Retina (tissue), 1 donor: ENCODE measurements around the gene MATCAP1.
A peak's percentile ranks its signal among the peaks of the same experiment; 100 is the strongest.

Source experiments
- DNase-seq: peaks from one replicate; pipeline ENCODE4 v3.0.0-alpha.2; 2016

MATCAP1 gene

GRCh38 chr16:67155295-67156142, 28.2 kb downstream of the MATCAP1 start:
- DNase-seq: peak; percentile 94

DNA sequence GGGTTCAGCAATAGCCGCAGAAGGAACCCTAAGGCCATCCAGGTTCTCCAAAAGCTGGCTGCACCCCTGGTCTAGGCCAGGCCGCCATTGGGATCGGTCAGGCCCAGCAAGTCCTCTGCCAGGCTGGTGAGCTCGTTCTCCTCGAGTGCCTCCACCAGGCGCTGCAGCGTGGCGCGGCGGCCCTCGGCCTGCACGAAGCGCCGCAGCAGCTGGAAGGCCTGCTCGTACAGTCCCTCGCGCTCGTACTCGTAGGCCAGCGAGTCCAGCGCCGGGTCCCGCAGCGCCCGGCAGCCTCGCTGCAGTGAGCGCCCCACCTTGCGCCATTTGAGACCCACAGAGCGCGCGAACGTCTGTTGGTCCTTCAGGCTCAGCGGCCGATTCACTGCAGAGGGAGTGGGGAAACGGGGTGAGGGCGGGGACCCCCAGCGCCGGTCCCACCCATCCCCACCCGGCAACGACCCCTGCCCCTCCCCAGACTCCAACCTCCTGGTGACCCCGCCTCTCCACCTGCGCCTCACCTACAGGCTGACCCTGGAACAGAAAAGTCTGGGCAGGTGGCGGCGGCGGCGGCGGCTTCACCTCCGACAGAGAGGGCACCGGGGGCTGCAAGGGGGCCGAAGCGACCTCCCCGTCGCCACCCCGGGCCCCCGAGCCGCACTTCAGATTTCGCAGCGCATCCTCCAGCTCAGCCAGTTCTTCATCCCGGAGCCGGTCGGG, 29.0 kb downstream of the MATCAP1 start:
- DNase-seq: peak; percentile 65

- DNase-seq: no peak
Observed at GRCh38 chr16:67151431-67152097, 32.2 kb downstream of the MATCAP1 start.

DNA sequence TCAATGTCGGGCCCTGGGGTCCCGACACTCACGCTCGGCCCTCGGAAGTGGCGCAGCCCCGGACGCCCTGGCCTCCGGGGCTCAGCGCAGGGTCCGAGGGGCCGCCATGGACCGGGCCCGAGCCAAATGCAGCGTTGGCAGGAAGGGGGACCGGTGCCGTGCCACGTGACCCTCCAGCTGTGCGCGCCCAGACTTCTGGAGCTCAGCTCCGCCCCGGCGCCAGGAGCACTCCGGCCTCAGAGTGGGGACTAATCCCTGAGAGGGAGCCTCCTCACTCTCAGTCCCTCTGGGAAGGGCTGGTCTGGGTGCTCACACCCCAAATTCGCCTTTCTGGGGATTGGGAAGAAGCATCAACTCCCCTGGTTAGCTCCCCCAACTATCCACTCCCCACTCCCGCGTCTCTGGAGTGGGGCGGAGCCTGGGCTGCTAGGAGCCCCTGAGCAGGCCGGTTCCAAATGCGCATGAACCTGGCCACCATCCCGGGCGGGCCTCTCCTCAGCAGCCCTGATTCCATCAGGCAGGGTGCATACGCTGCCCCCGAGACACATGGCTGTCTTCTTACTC, 32.8 kb downstream of the MATCAP1 start, which contains the start of gene B3GNT9:
B3GNT9 (minus strand) TSS at position 166 of the 564 bp plus-strand sequence. CDS start 513 bp downstream, outside the sequence.
- DNase-seq: peak; percentile 60

GRCh38 chr16:67150047-67150832, 33.5 kb downstream of the MATCAP1 start:
- DNase-seq: peak; percentile 61

DNA sequence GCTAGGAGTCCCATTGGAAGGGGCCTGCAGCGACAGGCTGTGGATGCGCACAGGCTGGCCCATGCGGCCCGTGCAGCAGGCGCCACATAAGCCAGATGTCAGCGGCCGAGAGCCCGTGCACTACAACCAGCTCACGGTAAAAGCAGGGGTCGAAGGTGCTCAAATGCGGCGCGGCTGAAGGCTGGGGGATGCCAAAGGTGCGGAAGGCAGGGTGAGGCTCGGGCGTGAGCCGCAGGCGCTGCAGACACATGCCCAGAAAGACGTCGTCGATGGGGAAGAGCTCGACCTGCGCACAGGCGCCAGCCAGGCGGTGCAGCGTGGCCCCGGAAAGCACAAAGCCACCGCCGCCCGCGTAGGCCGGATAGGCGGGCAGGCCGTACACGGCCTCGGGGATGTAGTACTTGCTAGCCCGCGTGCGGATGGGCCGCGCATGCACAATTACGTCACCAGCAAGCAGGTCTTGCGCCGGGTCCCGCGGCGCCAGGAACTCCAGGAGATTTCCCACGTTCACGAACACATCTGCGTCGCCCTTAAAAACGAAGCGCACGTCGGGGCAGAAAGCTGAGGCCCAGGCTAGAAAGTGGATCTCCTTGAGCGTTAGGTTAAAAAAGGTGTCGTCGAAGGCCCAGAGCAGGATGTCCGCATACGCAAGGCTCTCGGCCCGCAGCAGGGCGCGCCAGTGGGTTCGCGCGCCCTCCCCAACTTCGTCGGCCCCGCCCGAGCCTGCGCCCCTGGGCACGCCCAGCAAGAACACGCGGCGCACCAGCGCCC, 34.3 kb downstream of the MATCAP1 start:
- peak; percentile 71 for DNase-seq

- DNase-seq: no peak
Observed at GRCh38 chr16:67148656-67149275, 35.0 kb downstream of the MATCAP1 start.

- DNase-seq: no peak
Observed at GRCh38 chr16:67148221-67148620, 35.5 kb downstream of the MATCAP1 start.

GRCh38 chr16:67147437-67148140, 36.2 kb downstream of the MATCAP1 start:
- no peak for DNase-seq

DNA sequence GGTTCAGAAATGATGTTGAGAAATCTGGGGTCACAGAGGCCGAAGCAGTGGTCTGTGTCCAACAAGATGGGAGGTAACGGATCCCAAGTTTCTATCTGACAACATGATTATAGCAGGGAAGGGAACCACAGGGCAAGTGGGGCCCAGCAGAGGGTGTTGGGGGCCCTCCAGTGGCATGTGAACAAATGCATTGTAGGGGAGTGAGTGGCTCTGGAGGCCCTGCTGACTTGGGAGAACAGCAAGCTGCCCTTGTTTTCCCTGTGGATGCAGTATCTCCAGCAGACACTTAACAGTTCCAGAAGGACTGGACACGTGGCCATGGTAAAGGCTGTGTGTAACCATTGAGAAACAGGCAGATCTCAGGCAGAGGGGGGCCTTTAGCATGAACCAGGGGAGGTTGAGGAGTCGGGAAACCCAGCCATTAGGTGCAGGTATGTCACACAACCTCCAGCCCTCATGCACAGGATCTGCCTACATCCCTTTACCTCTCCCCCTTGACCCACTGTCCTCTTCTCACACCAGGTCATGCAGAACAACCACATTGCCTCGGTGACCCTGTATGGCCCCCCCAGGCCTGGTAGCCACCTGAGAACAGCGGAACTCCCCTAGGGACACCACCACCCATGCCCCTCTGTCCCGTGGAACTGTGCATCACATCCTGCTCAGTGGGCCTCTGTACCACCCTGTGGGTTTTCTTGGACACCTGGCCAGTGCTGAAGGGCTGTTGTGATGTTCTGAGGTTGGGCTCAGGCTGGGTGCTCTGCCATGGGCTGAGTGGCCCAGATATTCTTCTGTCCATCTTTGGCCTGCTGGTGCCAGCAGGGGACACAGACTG, 37.0 kb downstream of the MATCAP1 start:
- DNase-seq: no peak

DNA sequence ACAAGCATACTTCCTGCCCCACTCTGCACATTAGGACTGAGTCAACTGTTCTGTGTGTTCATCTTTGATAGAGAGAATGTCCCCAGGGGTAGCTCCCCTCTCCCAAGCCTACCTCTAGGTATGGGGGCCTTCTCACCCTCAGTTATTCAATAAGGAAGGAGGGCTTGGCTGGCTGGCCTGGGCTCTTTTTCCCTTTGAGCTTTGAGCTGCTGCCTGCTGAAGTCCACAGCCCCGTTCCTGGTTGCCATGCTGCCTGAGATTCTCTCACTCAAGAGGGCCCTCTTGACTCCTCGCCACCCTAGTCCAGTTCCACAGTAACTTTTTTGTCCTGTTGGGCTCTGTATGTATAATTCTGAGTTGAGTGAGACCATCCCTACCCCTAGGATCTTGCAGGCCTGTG, 38.0 kb downstream of the MATCAP1 start:
- no peak for DNase-seq

GRCh38 chr16:67144943-67145342, 38.8 kb downstream of the MATCAP1 start:
- DNase-seq: no peak

GRCh38 chr16:67142342-67142741, 41.4 kb downstream of the MATCAP1 start:
- no peak for DNase-seq

DNA sequence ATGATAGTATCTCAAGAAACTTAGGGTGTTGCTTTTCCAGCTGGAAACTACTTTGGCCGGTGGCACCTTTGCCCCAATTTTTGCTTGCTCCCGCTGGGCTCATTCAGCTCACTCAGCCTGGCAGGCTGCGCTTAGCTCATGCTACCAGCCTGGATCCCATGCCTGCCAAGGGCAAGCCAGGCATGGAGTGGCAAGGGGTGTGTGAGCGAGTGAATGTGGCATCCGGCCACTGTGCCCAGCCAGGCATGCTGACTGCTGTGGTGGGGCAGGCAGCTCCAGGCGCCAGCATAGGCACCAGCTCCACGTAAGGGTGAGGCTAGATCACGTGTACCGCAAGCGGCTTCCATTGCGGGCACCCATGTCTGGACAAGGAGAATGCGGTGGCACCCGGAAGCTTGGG, 42.4 kb downstream of the MATCAP1 start:
- DNase-seq: no peak

DNA sequence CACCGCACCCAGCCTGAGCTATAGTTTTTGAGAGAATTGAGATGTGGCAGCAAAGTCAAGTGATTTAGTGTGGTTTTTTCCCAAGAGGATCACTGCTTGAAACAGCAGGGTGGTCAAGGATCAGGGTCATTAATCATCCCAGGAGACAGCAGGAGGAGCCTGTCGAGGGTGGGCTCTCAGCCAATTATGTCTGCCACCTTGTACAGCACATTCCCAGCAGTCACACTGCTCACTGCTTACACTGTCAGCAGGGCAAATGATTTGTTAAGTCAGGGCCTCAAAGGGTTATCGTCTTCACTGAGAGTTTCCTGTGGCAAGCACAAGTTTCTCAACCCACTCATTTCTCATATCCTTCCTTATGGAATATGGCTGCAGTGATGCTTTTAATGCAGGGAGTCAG, 46.2 kb downstream of the MATCAP1 start:
- DNase-seq: no peak

- DNase-seq: no peak
Observed at GRCh38 chr16:67129422-67129821, 54.3 kb downstream of the MATCAP1 start.

GRCh38 chr16:67128887-67129286, 54.9 kb downstream of the MATCAP1 start:
- DNase-seq: no peak

DNA sequence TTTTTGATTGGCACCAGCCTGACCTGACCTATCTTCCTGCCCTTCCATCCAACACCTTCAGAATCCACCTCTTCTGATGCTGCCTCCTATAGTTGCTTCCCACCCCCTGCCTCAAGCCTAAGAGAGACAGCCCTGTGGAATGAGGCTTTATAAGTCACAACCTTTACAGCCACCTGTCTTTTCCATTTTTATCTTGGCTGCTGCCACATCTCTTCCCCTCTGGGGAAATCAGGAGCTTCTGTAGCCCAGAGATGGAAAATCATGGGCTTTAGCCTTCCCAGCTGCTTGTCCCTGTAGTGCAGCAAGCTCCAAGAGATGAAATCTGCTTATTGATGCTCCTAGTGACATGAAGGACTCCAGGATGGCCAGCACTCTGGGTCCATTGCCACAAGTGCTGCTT, 55.3 kb downstream of the MATCAP1 start:
- DNase-seq: no peak
